HepG2 (cell line): ENCODE data around the gene TSNAXIP1. TPM values are rescaled to one million over a fixed set of nuclear protein-coding genes. Genes with fewer than 3 reads are reported as not detected.

Experiments
- ATAC-seq: fragments of 200-7000 bp; cut with Tn5 transposase; 3 replicates; pipeline ENCODE4 v1.9.1; 2020; ENCODE audit warnings: mild to moderate bottlenecking, moderate library complexity
- BruUV-seq: library from RNA; stranded (reverse); fragments of 400-500 nt; replicated peaks from 2 replicates; lab custom pipeline; 2021; lab: Mats Ljungman, UMichigan
- CTCF ChIA-PET: fragments of 300-600 bp; formaldehyde crosslinking; extraction: SDS; loops from one replicate; lab custom pipeline; 2021; ENCODE audit warnings: low total read pairs, inconsistent platforms, low intra/inter-chr PET ratio; lab: Yijun Ruan, JAX
- POLR2A ChIA-PET: fragments of 350-600 bp; sonication (Branson Sonifier 250); formaldehyde crosslinking; loops from one replicate; lab custom pipeline; 2020; ENCODE audit warnings: antibody characterized with exemption, inconsistent platforms; lab: Yijun Ruan, JAX
- DNase-seq: peaks from one replicate; pipeline ENCODE4 v3.0.0-alpha.2; 2015; ENCODE audit warnings: low spot score
- FAIRE-seq: peaks from 3 replicates; lab custom pipeline; 2011; peaks lifted over from hg19 to GRCh38; lab: Jason Lieb, UNC
- H2AFZ ChIP-seq: one replicate; pipeline ENCODE4 v1.6.1; 2011; ENCODE audit warnings: low read length, inconsistent platforms
- H3K27ac ChIP-seq: fragments of 300-600 bp; 3 replicates; pipeline ENCODE4 v1.8.0; 2011; ENCODE audit warnings: mixed run types, mild to moderate bottlenecking, mixed read lengths, low read length, inconsistent platforms; ENCODE audit not compliant: insufficient read depth; ENCODE audit errors: extremely low read length
- H3K27me3 ChIP-seq, 2 experiments: fragments of 200-600 bp in 1 of 2; 2 replicates in 1 of 2; 3 replicates in 1 of 2; pipeline versions ENCODE4 v1.6.0 to v1.8.0; 2011; ENCODE audit warnings: low read length in 2 of 2, mild to moderate bottlenecking in 2 of 2, moderate library complexity in 2 of 2, inconsistent platforms in 1 of 2; ENCODE audit not compliant: insufficient read depth in 2 of 2, control insufficient read depth in 1 of 2
- H3K36me3 ChIP-seq, 2 experiments: fragments of 200-600 bp in 1 of 2; replicated peaks in 1 of 2; 2 replicates in 1 of 2; 3 replicates in 1 of 2; pipeline versions ENCODE4 v1.5.1 to v1.8.0; 2011; ENCODE audit warnings: low read length in 2 of 2, inconsistent platforms in 1 of 2; ENCODE audit not compliant: insufficient read depth in 2 of 2, control insufficient read depth in 1 of 2
- H3K4me1 ChIP-seq: 2 replicates; pipeline ENCODE4 v1.5.1; 2012; ENCODE audit warnings: low read length, inconsistent platforms; ENCODE audit not compliant: insufficient read depth
- H3K4me2 ChIP-seq: 2 replicates; pipeline ENCODE4 v1.6.0; 2011; ENCODE audit warnings: low read depth, low read length, inconsistent platforms
- H3K4me3 ChIP-seq, 3 experiments: fragments of 200-600 bp in 1 of 3; sonication (generic), shearing (Covaris generic) in 1 of 3; replicated peaks in 1 of 3; 2 replicates each; pipeline ENCODE4 v1.5.1; 2011 to 2016; ENCODE audit warnings: low read length in 3 of 3, inconsistent platforms in 2 of 3, low read depth in 2 of 3, mild to moderate bottlenecking in 2 of 3, control low read depth in 1 of 3, mixed read lengths in 1 of 3; ENCODE audit not compliant: insufficient read depth in 1 of 3
- H3K79me2 ChIP-seq: one replicate; pipeline ENCODE4 v1.6.1; 2011; ENCODE audit warnings: low read length, inconsistent platforms; ENCODE audit not compliant: insufficient read depth
- H3K9ac ChIP-seq: 2 replicates; pipeline ENCODE4 v1.6.0; 2011; ENCODE audit warnings: mild to moderate bottlenecking, low read depth, low read length, inconsistent platforms; ENCODE audit not compliant: insufficient read depth
- H3K9me3 ChIP-seq: 2 replicates; pipeline ENCODE4 v1.5.1; 2012; ENCODE audit warnings: mild to moderate bottlenecking, low read length
- H4K20me1 ChIP-seq: 2 replicates; pipeline ENCODE4 v1.6.0; 2011; ENCODE audit warnings: inconsistent platforms, mild to moderate bottlenecking, low read length, moderate library complexity; ENCODE audit not compliant: insufficient read depth
- ELF4 ChIP-seq: sonication (generic); formaldehyde crosslinking; IDR thresholded peaks from 2 replicates; pipeline ENCODE4 v1.5.0; 2020; ENCODE audit warnings: missing genetic modification reagents, mild to moderate bottlenecking, moderate library complexity, borderline replicate concordance
- HNF1B ChIP-seq: sonication (generic); formaldehyde crosslinking; IDR thresholded peaks from 2 replicates; pipeline ENCODE4 v1.5.1; 2020; ENCODE audit warnings: mild to moderate bottlenecking, moderate library complexity, missing genetic modification reagents
- MAX ChIP-seq: IDR thresholded peaks from 2 replicates; pipeline ENCODE4 v1.6.1; 2012; ENCODE audit warnings: inconsistent platforms
- MNT ChIP-seq: fragments of 450-650 bp; IDR thresholded peaks from 2 replicates; pipeline ENCODE4 v1.6.1; 2016
- PAWR ChIP-seq: sonication (generic); formaldehyde crosslinking; IDR thresholded peaks from 2 replicates; pipeline ENCODE4 v1.4.0; 2020; ENCODE audit warnings: missing genetic modification reagents, mild to moderate bottlenecking, borderline replicate concordance
- RXRB ChIP-seq: IDR thresholded peaks from 2 replicates; pipeline ENCODE4 v1.6.1; 2016; ENCODE audit warnings: borderline replicate concordance, missing genetic modification reagents, missing compliant biosample characterization
- SMAD1 ChIP-seq: sonication (generic); formaldehyde crosslinking; IDR thresholded peaks from 2 replicates; pipeline ENCODE4 v1.4.0; 2020; ENCODE audit warnings: missing genetic modification reagents, low read depth, mild to moderate bottlenecking, borderline replicate concordance
- ZNF687 ChIP-seq: sonication (generic); formaldehyde crosslinking; IDR thresholded peaks from 2 replicates; pipeline ENCODE4 v1.5.1; 2020; ENCODE audit warnings: mild to moderate bottlenecking, missing genetic modification reagents, moderate library complexity
- WGBS: methylation state at CpG from one replicate; pipeline ENCODE4 v1.1.6; 2017; ENCODE audit warnings: low lambda C conversion rate; 5-methylcytosine and 5-hydroxymethylcytosine counted together
- in situ Hi-C: cut with HindIII; loops from 2 replicates; pipeline ENCODE4 v1.10.0; 2017; ENCODE audit warnings: low pct_unique_long_range_greater_than_20kb; ENCODE audit not compliant: extremely low pct_ligation_motif_present
- intact Hi-C: fragments of 100-400 bp; cut with micrococcal nuclease; formaldehyde crosslinking; loops from one replicate; pipeline ENCODE4 v1.10.0; 2022; ENCODE audit not compliant: unreplicated experiment
- polyA plus RNA-seq, 8 experiments: library from polyadenylated mRNA; depleted of rRNA in 3 of 8; stranded (reverse) in 7 of 8; unstranded in 1 of 8; fragments of >200 nt; fragmentation: Illumina TruSeq in 4 of 8; extraction: Trizol in 4 of 8; gene quantifications; 2 replicates each; pipeline versions ENCODE4 v1.2.1 to v1.2.3, GENCODE V29; 2011 to 2016; ENCODE audit warnings: low read depth in 4 of 8, missing spikeins in 1 of 8, mixed read lengths in 1 of 8; ENCODE audit not compliant: insufficient read depth in 1 of 8
- total RNA-seq, 5 experiments: library from RNA; depleted of rRNA; stranded (reverse); fragments of >200 nt; fragmentation: Illumina TruSeq; extraction: Trizol; gene quantifications; 2 replicates each; pipeline ENCODE4 v1.2.3, GENCODE V29; 2016; ENCODE audit warnings: low read depth in 1 of 5

Gene TSNAXIP1
- total and polyA plus RNA-seq, 2 of the 13 experiments (the other 11 are each of a cell fraction or from before 2014, with no cell fraction given): 0.37 to 0.86 TPM

GRCh38 chr16:67773099-67773498, 33.6 kb upstream of the TSNAXIP1 start (continued):
- TF ChIP-seq ELF4 (CRISPR knock-in tag) (no peak), SMAD1 (CRISPR knock-in tag) (no peak)

- Histone ChIP-seq H3K27ac (peak overlapping the region; percentile 9), H3K4me1 (peaks cover 18% of the 10 kb centered on the region), H4K20me1 (peaks cover 11% of the 10 kb centered on the region; the same call in 1 of the 2 replicates), H3K4me3 (no peak overlapping the region), H3K9me3 (peaks cover 5% of the 10 kb centered on the region; the same call in 1 of the 2 replicates), H3K4me2 (no peak overlapping the region), H2AFZ (no peak overlapping the region), H3K9ac (no peak overlapping the region), H3K36me3 (peaks cover 2 to 22% of the 10 kb centered on the region in 2 experiments), H3K27me3 (no peaks in the 10 kb centered on the region), H3K79me2 (peaks cover 10% of the 10 kb centered on the region)
- ChIA-PET POLR2A (no interaction called here), CTCF (no interaction called here)
- BruUV-seq: no TSS peak
- FAIRE-seq: no peak
- peak; percentile 24 for DNase-seq
- intact Hi-C loops: no loop called here
- in situ Hi-C loops: no loop called here
- ATAC-seq: peak; percentile 80
- WGBS: 64% methylated on average over 6 of the region's 6 CpGs
- TF ChIP-seq PAWR (CRISPR knock-in tag) (no peak), HNF1B (CRISPR knock-in tag) (no peak), RXRB (no peak), ZNF687 (CRISPR knock-in tag) (peak; percentile 13; the same call in 1 of the 2 replicates), MAX (peak; percentile 36; the same call in 1 of the 2 replicates), MNT (peak; percentile 58)
These were observed 32.9 kb upstream of the TSNAXIP1 start for GRCh38 chr16:67773569-67774456.
